Keratinocyte (primary cell): ENCODE data around the gene GLRX2. TPM values are rescaled to one million over a fixed set of nuclear protein-coding genes. Genes with fewer than 3 reads are reported as not detected.
"Not testable (repeated sequence)": the region's sequence is repeated elsewhere in the genome, so short reads cannot be mapped to it uniquely, and the experiment has no call there.

Experiments
- DNase-seq: peaks from one replicate; pipeline ENCODE4 v3.0.0-alpha.2; 2011; ENCODE audit warnings: low read depth, missing footprints, low spot score
- FAIRE-seq: peaks from 2 replicates; lab custom pipeline; 2011; peaks lifted over from hg19 to GRCh38; lab: Jason Lieb, UNC
- H2AFZ ChIP-seq: 2 replicates; pipeline ENCODE4 v1.6.0; 2012; ENCODE audit warnings: low read length, control low read depth, inconsistent platforms; ENCODE audit not compliant: control insufficient read depth
- H3K27ac ChIP-seq: 2 replicates; pipeline ENCODE4 v1.5.1; 2011; ENCODE audit warnings: low read length; ENCODE audit not compliant: control insufficient read depth, insufficient read depth
- H3K27me3 ChIP-seq: 3 replicates; pipeline ENCODE4 v1.6.0; 2011; ENCODE audit warnings: low read length; ENCODE audit not compliant: control insufficient read depth, insufficient read depth; ENCODE audit errors: extremely low read depth
- H3K36me3 ChIP-seq, 2 experiments: 2 replicates in 1 of 2; 3 replicates in 1 of 2; pipeline ENCODE4 v1.5.1; 2011; ENCODE audit warnings: low read length in 2 of 2, mild to moderate bottlenecking in 1 of 2; ENCODE audit not compliant: control insufficient read depth in 2 of 2, insufficient read depth in 2 of 2; ENCODE audit errors: extremely low read depth in 1 of 2
- H3K4me1 ChIP-seq: 3 replicates; pipeline ENCODE4 v1.5.1; 2011; ENCODE audit warnings: low read length; ENCODE audit not compliant: control insufficient read depth, insufficient read depth; ENCODE audit errors: extremely low read depth
- H3K4me2 ChIP-seq: 3 replicates; pipeline ENCODE4 v1.6.0; 2011; ENCODE audit warnings: low read depth, low read length; ENCODE audit not compliant: control insufficient read depth, insufficient read depth; ENCODE audit errors: extremely low read depth
- H3K4me3 ChIP-seq, 3 experiments: fragments of 200-600 bp in 1 of 3; sonication (generic) in 1 of 3; 2 replicates in 2 of 3; 3 replicates in 1 of 3; pipeline ENCODE4 v1.5.1; 2011 to 2016; ENCODE audit warnings: low read length in 3 of 3, mild to moderate bottlenecking in 3 of 3, control low read depth in 2 of 3, inconsistent platforms in 1 of 3, low read depth in 1 of 3, mixed read lengths in 1 of 3, mixed run types in 1 of 3, moderate library complexity in 1 of 3; ENCODE audit not compliant: control insufficient read depth in 2 of 3, insufficient read depth in 2 of 3; ENCODE audit errors: extremely low read depth in 1 of 3
- H3K79me2 ChIP-seq: 2 replicates; pipeline ENCODE4 v1.6.0; 2012; ENCODE audit warnings: low read length; ENCODE audit not compliant: control insufficient read depth, insufficient read depth
- H3K9ac ChIP-seq: 3 replicates; pipeline ENCODE4 v1.6.0; 2011; ENCODE audit warnings: low read length; ENCODE audit not compliant: control insufficient read depth, insufficient read depth; ENCODE audit errors: extremely low read depth
- H3K9me1 ChIP-seq: 3 replicates; pipeline ENCODE4 v1.6.0; 2011; ENCODE audit warnings: low read length; ENCODE audit not compliant: control insufficient read depth, insufficient read depth; ENCODE audit errors: extremely low read depth
- H3K9me3 ChIP-seq: 2 replicates; pipeline ENCODE4 v1.5.1; 2012; ENCODE audit warnings: low read depth, low read length; ENCODE audit not compliant: control insufficient read depth
- H4K20me1 ChIP-seq: 3 replicates; pipeline ENCODE4 v1.6.0; 2011; ENCODE audit warnings: low read length; ENCODE audit not compliant: control insufficient read depth, insufficient read depth; ENCODE audit errors: extremely low read depth
- EZH2 ChIP-seq: IDR thresholded peaks from one replicate; pipeline ENCODE4 v1.6.1; 2012; ENCODE audit warnings: inconsistent platforms, mild to moderate bottlenecking, low read length, moderate library complexity
- dilution Hi-C: fragments of 300-500 bp; cut with MboI; formaldehyde crosslinking; loops from one replicate; pipeline ENCODE4 v1.7.0; 2020; ENCODE audit warnings: low sequenced_read_pairs; ENCODE audit not compliant: extremely low pct_ligation_motif_present
- polyA plus RNA-seq, 5 experiments: library from polyadenylated mRNA; depleted of rRNA in 3 of 5; stranded (reverse) in 3 of 5; stranded (forward) in 1 of 5; unstranded in 1 of 5; fragments of >200 nt; gene quantifications; 1 replicate in 1 of 5; 2 replicates in 3 of 5; 3 replicates in 1 of 5; pipeline versions ENCODE4 v1.2.1 to v1.2.3, GENCODE V29; 2011 to 2012; ENCODE audit warnings: missing spikeins in 2 of 5, low read depth in 1 of 5, low replicate concordance in 1 of 5
- TF ChIP-seq, protein P1 (sequence below), 3 experiments: IDR thresholded peaks in 1 of 3; conservative IDR thresholded peaks in 1 of 3; optimal IDR thresholded peaks in 1 of 3; 2 replicates in 2 of 3; 3 replicates in 1 of 3; pipeline versions ENCODE3 to v1.5.1; 2011; ENCODE audit warnings: low read length in 3 of 3, mild to moderate bottlenecking in 3 of 3, moderate library complexity in 2 of 3, control low read depth in 1 of 3, inconsistent platforms in 1 of 3; ENCODE audit not compliant: insufficient read depth in 2 of 3; ENCODE audit errors: extremely low read depth in 1 of 3

The GLRX2 gene
- polyA plus RNA-seq, 1 donor (not counting 4 experiments of a cell fraction or from before 2014, with no cell fraction given) = 29.2 TPM

DNA sequence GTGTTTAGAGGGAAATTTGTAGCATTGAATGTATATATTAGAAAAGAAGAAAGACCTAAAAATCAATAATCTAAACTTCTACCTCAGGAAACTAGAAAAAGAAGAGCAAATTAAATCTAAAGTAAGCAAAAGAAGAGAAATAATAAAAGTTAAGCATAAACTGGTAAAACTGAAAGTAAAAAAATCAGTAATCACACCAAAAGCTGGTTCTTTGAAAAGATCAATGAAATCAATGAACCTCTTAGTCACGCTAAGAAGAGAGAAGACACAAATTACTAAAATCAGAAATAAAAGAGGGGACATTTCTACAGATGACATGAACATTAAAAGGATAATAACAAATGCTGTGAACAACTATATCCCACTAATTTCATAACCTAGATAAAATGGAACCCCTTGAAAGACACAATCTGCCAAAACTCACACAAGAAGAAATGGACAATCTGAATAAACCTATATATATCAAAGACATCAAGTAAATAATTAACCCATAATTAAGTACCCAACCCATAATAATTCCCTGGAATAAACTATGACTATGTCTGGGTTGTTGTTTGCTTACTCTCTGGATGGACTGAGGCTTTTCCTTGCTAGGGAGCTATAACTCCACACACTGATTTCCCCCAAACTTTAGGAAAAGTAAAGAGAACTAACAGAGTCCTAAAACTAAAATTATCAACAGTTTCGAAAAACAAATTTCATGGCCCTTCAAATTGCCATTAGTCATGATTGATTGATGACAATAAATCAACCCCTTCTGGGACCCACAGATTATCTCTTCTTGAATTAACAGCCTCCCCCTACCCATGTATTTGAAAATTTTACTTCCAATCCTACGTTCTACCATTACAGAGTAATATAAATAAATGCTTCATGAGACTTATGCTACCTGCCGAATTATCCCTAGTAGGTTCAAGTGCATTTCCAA, 13.9 kb upstream of the GLRX2 start:
- Histone ChIP-seq H3K9me1 (no peaks in the 10 kb centered on the region), H3K9ac (no peak overlapping the region), H3K36me3 (no peaks in the 10 kb centered on the region), H3K4me3 (no peak overlapping the region), H4K20me1 (no peaks in the 10 kb centered on the region), H3K27me3 (no peaks in the 10 kb centered on the region), H3K4me1 (peaks cover 18% of the 10 kb centered on the region), H3K9me3 (no peaks in the 10 kb centered on the region), H3K4me2 (no peak overlapping the region), H2AFZ (no peak overlapping the region), H3K79me2 (peaks cover 17% of the 10 kb centered on the region), H3K27ac (no peak overlapping the region)
- FAIRE-seq = no peak
- TF ChIP-seq, protein P1, sequence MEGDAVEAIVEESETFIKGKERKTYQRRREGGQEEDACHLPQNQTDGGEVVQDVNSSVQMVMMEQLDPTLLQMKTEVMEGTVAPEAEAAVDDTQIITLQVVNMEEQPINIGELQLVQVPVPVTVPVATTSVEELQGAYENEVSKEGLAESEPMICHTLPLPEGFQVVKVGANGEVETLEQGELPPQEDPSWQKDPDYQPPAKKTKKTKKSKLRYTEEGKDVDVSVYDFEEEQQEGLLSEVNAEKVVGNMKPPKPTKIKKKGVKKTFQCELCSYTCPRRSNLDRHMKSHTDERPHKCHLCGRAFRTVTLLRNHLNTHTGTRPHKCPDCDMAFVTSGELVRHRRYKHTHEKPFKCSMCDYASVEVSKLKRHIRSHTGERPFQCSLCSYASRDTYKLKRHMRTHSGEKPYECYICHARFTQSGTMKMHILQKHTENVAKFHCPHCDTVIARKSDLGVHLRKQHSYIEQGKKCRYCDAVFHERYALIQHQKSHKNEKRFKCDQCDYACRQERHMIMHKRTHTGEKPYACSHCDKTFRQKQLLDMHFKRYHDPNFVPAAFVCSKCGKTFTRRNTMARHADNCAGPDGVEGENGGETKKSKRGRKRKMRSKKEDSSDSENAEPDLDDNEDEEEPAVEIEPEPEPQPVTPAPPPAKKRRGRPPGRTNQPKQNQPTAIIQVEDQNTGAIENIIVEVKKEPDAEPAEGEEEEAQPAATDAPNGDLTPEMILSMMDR (optimal IDR thresholded peaks at IDR 0.05 in 1 of 3, IDR thresholded peaks at IDR 0.05 in 1 of 3, conservative IDR thresholded peaks at IDR 0.05 in 1 of 3; ENCODE audit: extremely low read depth in 1 of 3, insufficient read depth in 2 of 3, low read length in 3 of 3) = no peak
- TF ChIP-seq EZH2 = no peak
- no peak for DNase-seq
- dilution Hi-C loops = no loop called here

DNA sequence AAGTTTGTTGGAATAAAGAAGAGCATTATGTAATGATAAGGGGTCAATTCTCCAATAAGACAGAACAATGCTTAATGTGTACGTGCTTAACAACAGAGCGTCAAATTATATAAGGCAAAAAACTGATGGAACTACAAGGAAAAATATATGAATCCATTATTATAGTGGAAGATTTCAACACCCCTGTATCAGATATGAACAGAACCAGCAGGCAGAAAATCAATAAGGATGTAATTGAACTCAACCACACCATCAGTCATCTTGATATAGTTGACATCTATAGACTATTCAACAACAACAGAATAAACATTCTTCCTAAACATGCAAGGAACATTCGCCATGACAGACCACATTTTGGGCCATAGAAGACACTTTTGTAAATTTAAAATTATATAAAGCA, 13.0 kb upstream of the GLRX2 start:
- FAIRE-seq = no peak
- H3K4me2 ChIP-seq = no peak overlapping the region
- no peaks in the 10 kb centered on the region for H3K27me3 ChIP-seq
- no peak for TF ChIP-seq EZH2
- TF ChIP-seq, protein P1 (optimal IDR thresholded peaks at IDR 0.05 in 1 of 3, IDR thresholded peaks at IDR 0.05 in 1 of 3, conservative IDR thresholded peaks at IDR 0.05 in 1 of 3; ENCODE audit: extremely low read depth in 1 of 3, insufficient read depth in 2 of 3, low read length in 3 of 3) = no peak
- H3K9me1 ChIP-seq = no peaks in the 10 kb centered on the region
- H3K79me2 ChIP-seq = peaks cover 8% of the 10 kb centered on the region
- no peak overlapping the region for H3K4me3 ChIP-seq
- H3K27ac ChIP-seq = no peak overlapping the region
- no peak overlapping the region for H2AFZ ChIP-seq
- no peak overlapping the region for H3K9ac ChIP-seq
- no peak for DNase-seq
- H4K20me1 ChIP-seq = no peaks in the 10 kb centered on the region
- dilution Hi-C loops = no loop called here
- H3K36me3 ChIP-seq = no peaks in the 10 kb centered on the region
- H3K4me1 ChIP-seq = peaks cover 9% of the 10 kb centered on the region
- H3K9me3 ChIP-seq = no peaks in the 10 kb centered on the region

DNA sequence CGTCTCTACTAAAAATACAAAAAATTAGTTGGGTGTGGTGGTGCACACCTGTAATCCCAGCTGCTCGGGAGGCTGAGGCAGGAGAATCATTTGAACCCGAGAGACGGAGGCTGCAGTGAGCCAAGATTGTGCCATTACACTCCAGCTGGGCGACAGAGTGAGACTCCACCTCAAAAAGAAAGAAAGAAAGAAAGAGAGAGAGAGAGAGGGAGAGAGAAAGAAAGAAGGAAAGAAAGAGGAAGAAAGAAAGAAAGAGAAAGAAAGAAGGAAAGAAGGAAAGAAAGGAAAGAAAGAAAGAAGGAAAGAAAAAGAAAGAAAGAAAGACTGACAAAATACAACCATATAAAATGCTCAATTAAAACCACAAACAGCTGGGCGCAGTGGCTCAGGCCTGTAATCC, 12.0 kb upstream of the GLRX2 start:
- FAIRE-seq, H3K9me3 ChIP-seq, H3K4me1 ChIP-seq, DNase-seq, H3K79me2 ChIP-seq, H3K27ac ChIP-seq, H3K36me3 ChIP-seq, H3K4me2 ChIP-seq, H3K27me3 ChIP-seq, H2AFZ ChIP-seq, H3K4me3 ChIP-seq, H3K9ac ChIP-seq, H3K9me1 ChIP-seq, dilution Hi-C loops, H4K20me1 ChIP-seq: not testable (repeated sequence)
